Measurements from ENCODE around the gene KRT72. TPM values are rescaled to one million over a fixed set of nuclear protein-coding genes. Genes with fewer than 3 reads are reported as not detected.

KRT72 gene
- total RNA-seq, 2 experiments from 2014 or later: 82.2 to 83.4 TPM

GRCh38 chr12:52579468-52580465 is 21.5 kb downstream of the KRT72 start:
- CTCF ChIA-PET: interaction anchor here (0.7 kb wide), 1 partner anchor 40 kb away, joined by 6 read pairs; no protein-coding TSS in a partner anchor
- peaks cover 35% of the 10 kb centered on the region for H3K4me1 Mint-ChIP-seq (ENCODE audit: low read depth)
- peak overlapping the region; percentile 22 for H3K27ac Mint-ChIP-seq
- TF ChIP-seq CTCF (IDR thresholded peaks at IDR 0.05): no peak
- no peaks in the 10 kb centered on the region for H3K9me3 Mint-ChIP-seq
- DNase-seq: no peak
- Histone ChIP-seq H3K4me1 (ENCODE audit: insufficient read depth, low read length) (peaks cover 20% of the 10 kb centered on the region), H3K4me3 (ENCODE audit: low read length) (no peak overlapping the region), H3K27me3 (ENCODE audit: control insufficient read depth in 1 of 2, insufficient read depth in 2 of 2, low read length in 2 of 2) (no peaks in the 10 kb centered on the region), H3K9me3 (ENCODE audit: control insufficient read depth in 1 of 2, insufficient read depth in 1 of 2, low read length in 2 of 2) (no peaks in the 10 kb centered on the region), H3K27ac (ENCODE audit: low read depth in 1 of 2, low read length in 2 of 2) (no peak overlapping the region), H3K36me3 (ENCODE audit: insufficient read depth, low read length) (no peaks in the 10 kb centered on the region)
- intact Hi-C loops (cut with DNase I, micrococcal nuclease): loop anchor here in 1 of 2 experiments (1.0 kb wide), 1 partner anchor 401 kb away; no protein-coding TSS in a partner anchor
- ATAC-seq (ENCODE audit: poor library complexity): peak; percentile 41
- POLR2A ChIA-PET: interaction anchor here (1.0 kb wide), 1 partner anchor 291 kb away, joined by 3 read pairs; no protein-coding TSS in a partner anchor
- no peaks in the 10 kb centered on the region for H3K36me3 Mint-ChIP-seq (ENCODE audit: low read depth)
- H3K27me3 Mint-ChIP-seq: no peaks in the 10 kb centered on the region
- no peak overlapping the region for H3K4me3 Mint-ChIP-seq

GRCh38 chr12:52578469-52578868 is 22.8 kb downstream of the KRT72 start:
- CTCF ChIA-PET: interaction anchor here (1.3 kb wide), 1 partner anchor 301 kb away, joined by 3 read pairs; no protein-coding TSS in a partner anchor
- peaks cover 17% of the 10 kb centered on the region for H3K4me1 ChIP-seq (ENCODE audit: insufficient read depth, low read length)
- H3K4me3 ChIP-seq (ENCODE audit: low read length): no peak overlapping the region
- Mint-ChIP-seq H3K27me3 (no peaks in the 10 kb centered on the region), H3K4me3 (no peak overlapping the region), H3K36me3 (ENCODE audit: low read depth) (no peaks in the 10 kb centered on the region), H3K4me1 (ENCODE audit: low read depth) (peaks cover 22% of the 10 kb centered on the region), H3K9me3 (no peaks in the 10 kb centered on the region), H3K27ac (no peak overlapping the region)
- no peak for ATAC-seq (ENCODE audit: poor library complexity)
- POLR2A ChIA-PET: interaction anchor here (1.0 kb wide), 1 partner anchor 292 kb away, joined by 3 read pairs; no protein-coding TSS in a partner anchor
- no peaks in the 10 kb centered on the region for H3K36me3 ChIP-seq (ENCODE audit: insufficient read depth, low read length)
- no peak for TF ChIP-seq CTCF (IDR thresholded peaks at IDR 0.05)
- no peak for DNase-seq
- no peaks in the 10 kb centered on the region for H3K27me3 ChIP-seq (ENCODE audit: control insufficient read depth in 1 of 2, insufficient read depth in 2 of 2, low read length in 2 of 2)
- intact Hi-C loops (cut with DNase I, micrococcal nuclease): no loop called here
- H3K9me3 ChIP-seq (ENCODE audit: control insufficient read depth in 1 of 2, insufficient read depth in 1 of 2, low read length in 2 of 2): no peaks in the 10 kb centered on the region
- no peak overlapping the region for H3K27ac ChIP-seq (ENCODE audit: low read depth in 1 of 2, low read length in 2 of 2)

- DNase-seq (no peak), ATAC-seq (ENCODE audit: poor library complexity) (no peak)
- H3K36me3 Mint-ChIP-seq (ENCODE audit: low read depth): no peaks in the 10 kb centered on the region
- H3K27me3 Mint-ChIP-seq: no peaks in the 10 kb centered on the region
- H3K4me1 ChIP-seq (ENCODE audit: insufficient read depth, low read length): peaks cover 6% of the 10 kb centered on the region
- no peak overlapping the region for H3K4me3 ChIP-seq (ENCODE audit: low read length)
- H3K4me1 Mint-ChIP-seq (ENCODE audit: low read depth): peaks cover 13% of the 10 kb centered on the region
- H3K27me3 ChIP-seq (ENCODE audit: control insufficient read depth in 1 of 2, insufficient read depth in 2 of 2, low read length in 2 of 2): no peaks in the 10 kb centered on the region
- no peak overlapping the region for H3K27ac Mint-ChIP-seq
- no peak overlapping the region for H3K4me3 Mint-ChIP-seq
- no peaks in the 10 kb centered on the region for H3K36me3 ChIP-seq (ENCODE audit: insufficient read depth, low read length)
- POLR2A ChIA-PET: no interaction called here
- no peak for TF ChIP-seq CTCF (IDR thresholded peaks at IDR 0.05)
- no peak overlapping the region for H3K27ac ChIP-seq (ENCODE audit: low read depth in 1 of 2, low read length in 2 of 2)
- no peaks in the 10 kb centered on the region for H3K9me3 ChIP-seq (ENCODE audit: control insufficient read depth in 1 of 2, insufficient read depth in 1 of 2, low read length in 2 of 2)
- CTCF ChIA-PET: interaction anchor here (1.3 kb wide), 1 partner anchor 302 kb away, joined by 3 read pairs; no protein-coding TSS in a partner anchor
- intact Hi-C loops (cut with DNase I, micrococcal nuclease): no loop called here
- no peaks in the 10 kb centered on the region for H3K9me3 Mint-ChIP-seq
Measured at GRCh38 chr12:52577316-52577715, 23.9 kb downstream of the KRT72 start.
